ENCODE data around the gene CEP164.

DNA sequence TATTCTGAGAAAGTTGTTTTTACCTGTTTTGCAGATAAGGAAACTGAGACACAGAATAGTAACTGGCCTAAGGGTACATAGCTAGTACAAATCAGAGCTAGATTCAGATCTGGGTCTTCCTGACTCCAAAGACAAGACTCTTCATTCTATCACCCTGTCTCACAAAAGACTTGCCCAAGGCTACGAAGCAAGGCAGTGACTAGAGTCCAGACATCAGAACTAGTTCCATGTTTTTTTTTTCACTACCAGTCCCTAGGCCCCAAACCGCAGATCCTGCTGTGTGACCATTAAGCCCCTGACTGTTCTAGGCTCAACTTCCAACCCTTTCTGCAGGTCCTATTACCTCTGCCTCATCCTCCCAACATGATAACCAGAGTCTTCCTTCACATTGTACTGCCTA is 35.0 kb upstream of the CEP164 start:
- TF ChIP-seq EP300 (IDR thresholded peaks at IDR 0.05; ENCODE audit: borderline replicate concordance in 1 of 2, low read depth in 1 of 2, low read length in 1 of 2) (no peak), TAF1 (IDR thresholded peaks at IDR 0.05; ENCODE audit: borderline replicate concordance, low read depth, low read length) (no peak), CHD2 (IDR thresholded peaks at IDR 0.05; ENCODE audit: low read length, partially characterized antibody) (no peak), MEF2A (IDR thresholded peaks at IDR 0.05; ENCODE audit: borderline replicate concordance, low read depth) (no peak), USF2 (IDR thresholded peaks at IDR 0.05; ENCODE audit: borderline replicate concordance, low read depth, low read length) (no peak), RFX5 (IDR thresholded peaks at IDR 0.05; ENCODE audit: low read length) (no peak)
- TF ChIP-seq, protein P1, sequence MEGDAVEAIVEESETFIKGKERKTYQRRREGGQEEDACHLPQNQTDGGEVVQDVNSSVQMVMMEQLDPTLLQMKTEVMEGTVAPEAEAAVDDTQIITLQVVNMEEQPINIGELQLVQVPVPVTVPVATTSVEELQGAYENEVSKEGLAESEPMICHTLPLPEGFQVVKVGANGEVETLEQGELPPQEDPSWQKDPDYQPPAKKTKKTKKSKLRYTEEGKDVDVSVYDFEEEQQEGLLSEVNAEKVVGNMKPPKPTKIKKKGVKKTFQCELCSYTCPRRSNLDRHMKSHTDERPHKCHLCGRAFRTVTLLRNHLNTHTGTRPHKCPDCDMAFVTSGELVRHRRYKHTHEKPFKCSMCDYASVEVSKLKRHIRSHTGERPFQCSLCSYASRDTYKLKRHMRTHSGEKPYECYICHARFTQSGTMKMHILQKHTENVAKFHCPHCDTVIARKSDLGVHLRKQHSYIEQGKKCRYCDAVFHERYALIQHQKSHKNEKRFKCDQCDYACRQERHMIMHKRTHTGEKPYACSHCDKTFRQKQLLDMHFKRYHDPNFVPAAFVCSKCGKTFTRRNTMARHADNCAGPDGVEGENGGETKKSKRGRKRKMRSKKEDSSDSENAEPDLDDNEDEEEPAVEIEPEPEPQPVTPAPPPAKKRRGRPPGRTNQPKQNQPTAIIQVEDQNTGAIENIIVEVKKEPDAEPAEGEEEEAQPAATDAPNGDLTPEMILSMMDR (IDR thresholded peaks at IDR 0.05) = no peak
